GM19395 (cell line): ENCODE results near the gene RXRA.

Experiments
- ATAC-seq: cut with Tn5 transposase; IDR thresholded peaks from one replicate; pipeline ENCODE4 v1.9.1; 2021; ENCODE audit warnings: mild to moderate bottlenecking, moderate library complexity; ENCODE audit not compliant: unreplicated experiment

Gene RXRA

GRCh38 chr9:134458207-134459108 is 132.2 kb downstream of the RXRA start:
- no peak for ATAC-seq

GRCh38 chr9:134459164-134459563 is 132.9 kb downstream of the RXRA start:
- no peak for ATAC-seq

- ATAC-seq = no peak
Observed at GRCh38 chr9:134459573-134459972, 133.3 kb downstream of the RXRA start.

GRCh38 chr9:134460206-134460605 is 134.0 kb downstream of the RXRA start:
- no peak for ATAC-seq

GRCh38 chr9:134460896-134461295 is 134.6 kb downstream of the RXRA start:
- no peak for ATAC-seq

- no peak for ATAC-seq
Observed at GRCh38 chr9:134461426-134461982, 135.2 kb downstream of the RXRA start.

- ATAC-seq = no peak
Observed at GRCh38 chr9:134462318-134462717, 136.1 kb downstream of the RXRA start.

- no peak for ATAC-seq
Observed at GRCh38 chr9:134463280-134463679, 137.0 kb downstream of the RXRA start.

- no peak for ATAC-seq
Observed at GRCh38 chr9:134466869-134467616, 140.8 kb downstream of the RXRA start.

GRCh38 chr9:134468358-134468757 is 142.1 kb downstream of the RXRA start:
- ATAC-seq = no peak

GRCh38 chr9:134469041-134469875 is 143.0 kb downstream of the RXRA start:
- no peak for ATAC-seq

- ATAC-seq = no peak
Observed at GRCh38 chr9:134472256-134472655, 146.0 kb downstream of the RXRA start.

GRCh38 chr9:134473141-134474054 is 147.1 kb downstream of the RXRA start:
- no peak for ATAC-seq

- ATAC-seq = no peak
Observed at GRCh38 chr9:134474055-134474370, 147.8 kb downstream of the RXRA start.

- ATAC-seq = no peak
Observed at GRCh38 chr9:134475011-134475790, 148.9 kb downstream of the RXRA start.

- ATAC-seq = no peak
Observed at GRCh38 chr9:134476272-134476941, 150.2 kb downstream of the RXRA start.

- no peak for ATAC-seq
Observed at GRCh38 chr9:134476942-134477335, 150.7 kb downstream of the RXRA start.

- ATAC-seq = no peak
Observed at GRCh38 chr9:134477342-134477925, 151.2 kb downstream of the RXRA start.
